NCI-H1048 (cell line): ENCODE data around the gene GRID2.

ENCODE experiments used
- DNase-seq: peaks from one replicate; lab custom pipeline; 2025; lab: John Stamatoyannopoulos, UW

GRID2 gene

GRCh38 chr4:93409035-93409434, 1105.3 kb downstream of the GRID2 start:
- DNase-seq, result no peak

- no peak for DNase-seq
Measured at GRCh38 chr4:93414041-93414550, 1110.3 kb downstream of the GRID2 start.

GRCh38 chr4:93416344-93417128, 1112.8 kb downstream of the GRID2 start:
- no peak for DNase-seq

GRCh38 chr4:93431371-93431770, 1127.6 kb downstream of the GRID2 start:
- no peak for DNase-seq

- no peak for DNase-seq
Measured at GRCh38 chr4:93433840-93434239, 1130.1 kb downstream of the GRID2 start.

GRCh38 chr4:93436000-93436626, 1132.3 kb downstream of the GRID2 start:
- no peak for DNase-seq

- DNase-seq, result no peak
Measured at GRCh38 chr4:93437991-93438390, 1134.2 kb downstream of the GRID2 start.

GRCh38 chr4:93444860-93445259, 1141.1 kb downstream of the GRID2 start:
- DNase-seq, result no peak

- DNase-seq, result no peak
Measured at GRCh38 chr4:93446038-93446437, 1142.3 kb downstream of the GRID2 start.

GRCh38 chr4:93448691-93449293, 1145.0 kb downstream of the GRID2 start:
- no peak for DNase-seq

GRCh38 chr4:93451954-93452353, 1148.2 kb downstream of the GRID2 start:
- no peak for DNase-seq

GRCh38 chr4:93461541-93461940, 1157.8 kb downstream of the GRID2 start:
- no peak for DNase-seq

GRCh38 chr4:93466446-93466845, 1162.7 kb downstream of the GRID2 start:
- no peak for DNase-seq

GRCh38 chr4:93467484-93468155, 1163.9 kb downstream of the GRID2 start:
- no peak for DNase-seq

GRCh38 chr4:93469560-93469959, 1165.8 kb downstream of the GRID2 start:
- no peak for DNase-seq

- DNase-seq, result no peak
Measured at GRCh38 chr4:93475730-93476129, 1172.0 kb downstream of the GRID2 start.

- DNase-seq, result no peak
Measured at GRCh38 chr4:93478805-93479204, 1175.0 kb downstream of the GRID2 start.

- no peak for DNase-seq
Measured at GRCh38 chr4:93480452-93480851, 1176.7 kb downstream of the GRID2 start.

GRCh38 chr4:93495346-93495745, 1191.6 kb downstream of the GRID2 start:
- DNase-seq, result no peak

GRCh38 chr4:93501244-93501643, 1197.5 kb downstream of the GRID2 start:
- no peak for DNase-seq

GRCh38 chr4:93501946-93502345, 1198.2 kb downstream of the GRID2 start:
- DNase-seq, result no peak

- no peak for DNase-seq
Measured at GRCh38 chr4:93502991-93503390, 1199.2 kb downstream of the GRID2 start.
